ENCODE results near the gene PXYLP1. TPM values are rescaled to one million over a fixed set of nuclear protein-coding genes. Genes with fewer than 3 reads are reported as not detected.

Gene PXYLP1
- total and polyA plus RNA-seq, 9 of the 15 experiments (the other 6 are each of a cell fraction or from before 2014, with no cell fraction given), result 0.80 to 2.9 (median 1.3) TPM

DNA sequence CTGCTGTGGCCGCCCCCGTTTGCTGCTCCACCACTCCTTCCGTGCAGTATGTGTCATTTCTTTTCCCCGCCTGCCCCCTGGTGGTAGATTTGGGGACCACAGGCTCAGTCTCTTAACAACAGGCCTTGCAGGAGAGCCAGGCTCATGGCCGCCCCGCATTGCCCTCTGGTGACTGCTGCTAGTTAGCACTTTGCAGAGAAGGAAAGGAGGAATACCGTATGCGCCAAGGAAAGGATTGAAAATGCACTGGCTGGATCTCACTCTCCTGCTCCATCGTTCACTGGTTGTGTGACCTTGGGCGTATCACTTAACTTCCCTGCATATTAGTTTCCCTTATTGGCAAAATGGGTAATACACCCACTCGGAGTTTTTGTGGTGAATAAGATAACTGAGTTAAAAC lies 39.3 kb upstream of the PXYLP1 start:
- no TSS peak for BruUV-seq (replicated peaks)
- no peaks in the 10 kb centered on the region for H3K36me3 ChIP-seq (ENCODE audit: control insufficient read depth, insufficient read depth, low read length)
- ChIA-PET CTCF (ENCODE audit: low intra/inter-chr PET ratio) (interaction anchor here (0.6 to 2.8 kb wide), 10 partner anchors 64 to 1804 kb away, joined by 3 to 21 read pairs (median 6); no protein-coding TSS in a partner anchor), POLR2A (interaction anchor here (0.6 kb wide), 1 partner anchor 74 kb away, joined by 3 read pairs; no protein-coding TSS in a partner anchor)
- intact Hi-C loops (cut with micrococcal nuclease) (loop anchor here (1.0 to 5.0 kb wide), 4 partner anchors 75 to 260 kb away; no protein-coding TSS in a partner anchor), in situ Hi-C loops (cut with MboI) (loop anchor here (5.0 to 25.0 kb wide), 3 partner anchors 85 to 278 kb away; no protein-coding TSS in a partner anchor)
- no peak overlapping the region for H3K9ac ChIP-seq (ENCODE audit: insufficient read depth in 1 of 2, low read depth in 2 of 2, low read length in 2 of 2)
- no peaks in the 10 kb centered on the region for H3K9me3 ChIP-seq (replicated peaks; ENCODE audit: control insufficient read depth, insufficient read depth, low read depth, low read length)
- no peaks in the 10 kb centered on the region for H3K79me2 ChIP-seq (ENCODE audit: control insufficient read depth, insufficient read depth, low read length)
- 2% methylated on average over 11 of the region's 11 CpGs for WGBS (ENCODE audit: insufficient coverage, low coverage, missing lambda C conversion rate)
- H3K4me3 ChIP-seq, result no peak overlapping the region
- no peaks in the 10 kb centered on the region for H4K20me1 ChIP-seq (replicated peaks; ENCODE audit: control insufficient read depth, insufficient read depth, low read length)
- 0 out of 2 replicates have a peak overlapping the region, but pooled peaks have one; percentile 44 for H2AFZ ChIP-seq (ENCODE audit: low read depth, low read length)
- H3K4me2 ChIP-seq (ENCODE audit: insufficient read depth, low read length), result no peak overlapping the region
- H3K27me3 ChIP-seq (ENCODE audit: control insufficient read depth in 2 of 2, insufficient read depth in 2 of 2, low read length in 2 of 2), result peaks cover 17 to 32% of the 10 kb centered on the region in 2 experiments; a peak in 4 of 5 replicates
- DNase-seq (ENCODE audit: extremely low read depth in 1 of 4, low spot score in 3 of 4) (peak; percentile 79 to 94 (median 86)), FAIRE-seq (peak; percentile 98), ATAC-seq (peak; percentile 100)
- H3K4me1 ChIP-seq (replicated peaks in 1 of 2; ENCODE audit: control insufficient read depth in 2 of 2, insufficient read depth in 2 of 2, low read length in 2 of 2), result no peaks in the 10 kb centered on the region
- no peak overlapping the region for H3K27ac ChIP-seq (ENCODE audit: extremely low read depth, low read depth, low read length)
- H3K9me1 ChIP-seq (ENCODE audit: control insufficient read depth, insufficient read depth, low read length), result no peaks in the 10 kb centered on the region
- TF ChIP-seq BRD4 (IDR thresholded peaks at IDR 0.05) (no peak), SP1 (CRISPR knock-in tag; IDR thresholded peaks at IDR 0.05) (no peak), ZNF668 (CRISPR knock-in tag; IDR thresholded peaks at IDR 0.05) (no peak), RFX1 (IDR thresholded peaks at IDR 0.05) (0 out of 2 replicates have a peak, but pooled peaks have one; percentile 29), RAD51 (IDR thresholded peaks at IDR 0.05; ENCODE audit: borderline replicate concordance, low read depth) (no peak), RFX5 (IDR thresholded peaks at IDR 0.05; ENCODE audit: low read depth, low read length) (no peak), THRAP3 (IDR thresholded peaks at IDR 0.05; ENCODE audit: borderline replicate concordance) (no peak), ZNF785 (CRISPR knock-in tag; IDR thresholded peaks at IDR 0.05) (no peak), BHLHE40 (IDR thresholded peaks at IDR 0.05; ENCODE audit: low read length) (no peak), FOXA1 (IDR thresholded peaks at IDR 0.05; ENCODE audit: borderline replicate concordance) (no peak)
- TF ChIP-seq, protein P1, sequence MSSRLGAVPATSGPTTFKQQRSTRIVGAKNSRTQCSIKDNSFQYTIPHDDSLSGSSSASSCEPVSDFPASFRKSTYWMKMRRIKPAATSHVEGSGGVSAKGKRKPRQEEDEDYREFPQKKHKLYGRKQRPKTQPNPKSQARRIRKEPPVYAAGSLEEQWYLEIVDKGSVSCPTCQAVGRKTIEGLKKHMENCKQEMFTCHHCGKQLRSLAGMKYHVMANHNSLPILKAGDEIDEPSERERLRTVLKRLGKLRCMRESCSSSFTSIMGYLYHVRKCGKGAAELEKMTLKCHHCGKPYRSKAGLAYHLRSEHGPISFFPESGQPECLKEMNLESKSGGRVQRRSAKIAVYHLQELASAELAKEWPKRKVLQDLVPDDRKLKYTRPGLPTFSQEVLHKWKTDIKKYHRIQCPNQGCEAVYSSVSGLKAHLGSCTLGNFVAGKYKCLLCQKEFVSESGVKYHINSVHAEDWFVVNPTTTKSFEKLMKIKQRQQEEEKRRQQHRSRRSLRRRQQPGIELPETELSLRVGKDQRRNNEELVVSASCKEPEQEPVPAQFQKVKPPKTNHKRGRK (tag; IDR thresholded peaks at IDR 0.05), result no peak
- TF ChIP-seq, protein P2, sequence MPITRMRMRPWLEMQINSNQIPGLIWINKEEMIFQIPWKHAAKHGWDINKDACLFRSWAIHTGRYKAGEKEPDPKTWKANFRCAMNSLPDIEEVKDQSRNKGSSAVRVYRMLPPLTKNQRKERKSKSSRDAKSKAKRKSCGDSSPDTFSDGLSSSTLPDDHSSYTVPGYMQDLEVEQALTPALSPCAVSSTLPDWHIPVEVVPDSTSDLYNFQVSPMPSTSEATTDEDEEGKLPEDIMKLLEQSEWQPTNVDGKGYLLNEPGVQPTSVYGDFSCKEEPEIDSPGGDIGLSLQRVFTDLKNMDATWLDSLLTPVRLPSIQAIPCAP (CRISPR knock-in tag; IDR thresholded peaks at IDR 0.05; ENCODE audit: borderline replicate concordance), result no peak
- TF ChIP-seq, protein P3, sequence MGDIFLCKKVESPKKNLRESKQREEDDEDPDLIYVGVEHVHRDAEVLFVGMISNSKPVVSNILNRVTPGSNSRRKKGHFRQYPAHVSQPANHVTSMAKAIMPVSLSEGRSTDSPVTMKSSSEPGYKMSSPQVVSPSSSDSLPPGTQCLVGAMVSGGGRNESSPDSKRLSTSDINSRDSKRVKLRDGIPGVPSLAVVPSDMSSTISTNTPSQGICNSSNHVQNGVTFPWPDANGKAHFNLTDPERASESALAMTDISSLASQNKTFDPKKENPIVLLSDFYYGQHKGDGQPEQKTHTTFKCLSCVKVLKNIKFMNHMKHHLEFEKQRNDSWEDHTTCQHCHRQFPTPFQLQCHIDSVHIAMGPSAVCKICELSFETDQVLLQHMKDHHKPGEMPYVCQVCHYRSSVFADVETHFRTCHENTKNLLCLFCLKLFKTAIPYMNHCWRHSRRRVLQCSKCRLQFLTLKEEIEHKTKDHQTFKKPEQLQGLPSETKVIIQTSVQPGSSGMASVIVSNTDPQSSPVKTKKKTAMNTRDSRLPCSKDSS (IDR thresholded peaks at IDR 0.05; ENCODE audit: low read depth, partially characterized antibody), result no peak
- TF ChIP-seq, protein P4, sequence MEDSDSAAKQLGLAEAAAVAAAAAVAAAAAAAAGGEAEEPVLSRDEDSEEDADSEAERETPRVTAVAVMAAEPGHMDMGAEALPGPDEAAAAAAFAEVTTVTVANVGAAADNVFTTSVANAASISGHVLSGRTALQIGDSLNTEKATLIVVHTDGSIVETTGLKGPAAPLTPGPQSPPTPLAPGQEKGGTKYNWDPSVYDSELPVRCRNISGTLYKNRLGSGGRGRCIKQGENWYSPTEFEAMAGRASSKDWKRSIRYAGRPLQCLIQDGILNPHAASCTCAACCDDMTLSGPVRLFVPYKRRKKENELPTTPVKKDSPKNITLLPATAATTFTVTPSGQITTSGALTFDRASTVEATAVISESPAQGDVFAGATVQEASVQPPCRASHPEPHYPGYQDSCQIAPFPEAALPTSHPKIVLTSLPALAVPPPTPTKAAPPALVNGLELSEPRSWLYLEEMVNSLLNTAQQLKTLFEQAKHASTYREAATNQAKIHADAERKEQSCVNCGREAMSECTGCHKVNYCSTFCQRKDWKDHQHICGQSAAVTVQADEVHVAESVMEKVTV (CRISPR knock-in tag; IDR thresholded peaks at IDR 0.05), result peak; percentile 95

Measured in K562 (cell line).